Right ventricle myocardium superior (tissue), 1 donor: ENCODE measurements around the gene MINDY1. TPM values are rescaled to one million over a fixed set of nuclear protein-coding genes. Genes with fewer than 3 reads are reported as not detected.
A peak's percentile ranks its signal among the peaks of the same experiment; 100 is the strongest.

ENCODE experiments used
- ATAC-seq: fragments of 200-7000 bp; cut with Tn5 transposase; one replicate; pipeline ENCODE4 v1.9.1; 2020; ENCODE audit warnings: mild to moderate bottlenecking; ENCODE audit not compliant: poor library complexity
- DNase-seq: peaks from one replicate; pipeline ENCODE4 v3.0.0-alpha.2; 2020
- intact Hi-C: fragments of 100-400 bp; cut with DNase I; formaldehyde crosslinking; loops from one replicate; pipeline ENCODE4 v1.11.2; 2022
- total RNA-seq: library from RNA; stranded (reverse); fragmentation: NEBNext Ultra II Directional; extraction: Animal tissue kit (Norgen Biotek cat#: 25700); gene quantifications from one replicate; pipeline ENCODE4 v1.2.1, GENCODE V29; 2021
- donor health status: DM: no; HTN: yes; CAD: no; lungs with severe emphysema.

MINDY1 gene
- total RNA-seq, 1 donor from 2014 or later: 41.6 TPM

DNA sequence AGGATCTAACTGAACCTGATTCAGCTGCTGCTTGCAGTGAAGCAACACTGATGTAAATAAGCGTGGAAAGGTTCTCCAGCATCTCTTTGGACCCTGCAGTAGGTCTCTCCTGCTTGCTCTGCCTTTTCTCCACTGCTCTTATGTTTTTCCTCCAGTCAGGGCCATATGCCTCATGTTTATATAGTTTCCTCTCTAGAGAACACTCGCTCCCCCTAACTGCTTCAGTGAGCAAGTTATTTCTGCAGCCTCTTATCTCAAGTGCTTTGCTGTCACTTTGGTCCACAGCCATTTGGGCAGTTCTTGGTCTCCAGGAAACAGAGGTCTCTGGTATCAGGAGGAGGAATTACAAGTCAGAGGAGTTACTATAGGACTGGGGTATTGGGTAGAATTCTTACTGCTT lies 6.8 kb upstream of the MINDY1 start:
- ATAC-seq (peak; percentile 82), DNase-seq (no peak)
- intact Hi-C loops: no loop called here

DNA sequence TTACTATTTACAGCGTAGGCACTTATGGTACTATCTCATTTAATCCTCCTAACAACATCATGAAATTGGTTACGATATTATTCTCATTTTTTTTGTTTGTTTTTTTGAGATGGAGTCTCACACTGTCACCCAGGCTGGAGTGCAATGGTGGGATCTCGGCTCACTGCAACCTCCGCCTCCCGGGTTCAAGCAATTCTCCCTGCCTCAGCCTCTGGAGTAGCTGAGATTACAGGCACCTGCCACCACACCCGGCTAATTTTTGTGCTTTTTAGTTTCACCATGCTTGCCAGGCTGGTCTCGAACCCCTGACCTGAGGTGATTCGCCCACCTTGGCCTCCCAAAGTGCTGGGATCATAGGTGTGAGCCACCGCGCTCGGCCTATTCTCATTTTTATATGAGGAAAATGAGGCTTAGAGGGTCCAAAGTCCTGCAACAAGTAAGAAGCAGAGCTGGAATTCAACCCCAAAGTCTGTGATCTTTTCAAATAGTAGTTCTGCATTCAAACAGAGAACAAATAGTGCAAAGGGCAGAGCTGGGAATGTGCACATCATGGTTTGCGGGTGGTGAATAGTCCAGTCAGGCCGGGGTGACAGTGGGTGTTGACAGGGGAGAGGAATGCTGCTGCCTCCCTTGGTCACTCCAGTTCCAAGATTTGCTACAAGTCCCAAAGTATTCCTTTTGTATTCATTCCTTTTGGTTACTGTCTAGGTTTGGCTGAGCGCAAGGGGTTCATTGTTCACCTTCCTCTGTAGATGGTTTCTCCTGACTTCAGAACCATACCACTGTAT lies 6.2 kb upstream of the MINDY1 start:
- ATAC-seq (peak; percentile 60), DNase-seq (no peak)
- intact Hi-C loops: no loop called here

DNA sequence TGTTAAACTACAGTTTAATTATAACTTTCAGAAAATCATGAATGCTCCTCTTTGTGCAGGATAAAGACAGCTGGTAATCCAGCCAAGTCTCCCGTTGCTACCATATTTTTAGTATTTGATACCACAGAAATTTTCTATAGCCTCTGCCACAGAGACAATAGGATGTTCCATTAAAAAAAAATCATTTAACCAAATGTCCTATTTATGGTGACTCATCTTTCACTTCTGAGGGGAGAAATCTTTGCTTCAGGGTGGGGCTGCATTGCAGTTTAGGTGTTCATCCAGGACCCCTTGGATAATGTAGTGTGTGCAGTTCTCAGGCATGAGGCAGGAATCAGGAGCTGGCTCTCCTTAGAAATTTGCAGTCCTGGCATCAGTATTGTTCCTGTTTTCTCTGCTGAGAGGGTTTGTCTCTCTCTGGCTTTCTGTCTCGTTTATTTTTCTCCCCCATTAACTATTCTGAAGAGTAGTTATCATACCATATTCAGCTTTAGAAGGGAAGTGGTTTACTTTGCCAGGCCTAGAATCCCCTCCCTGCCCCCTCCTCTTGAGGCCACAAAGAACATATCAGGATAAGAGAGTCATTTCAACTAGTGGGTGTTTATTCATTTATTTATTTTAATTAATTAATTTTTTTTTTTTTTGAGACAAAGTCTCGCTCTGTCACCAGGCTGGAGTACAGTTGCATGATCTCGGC lies 4.6 kb upstream of the MINDY1 start:
- DNase-seq (no peak), ATAC-seq (no peak)
- intact Hi-C loops: no loop called here

DNA sequence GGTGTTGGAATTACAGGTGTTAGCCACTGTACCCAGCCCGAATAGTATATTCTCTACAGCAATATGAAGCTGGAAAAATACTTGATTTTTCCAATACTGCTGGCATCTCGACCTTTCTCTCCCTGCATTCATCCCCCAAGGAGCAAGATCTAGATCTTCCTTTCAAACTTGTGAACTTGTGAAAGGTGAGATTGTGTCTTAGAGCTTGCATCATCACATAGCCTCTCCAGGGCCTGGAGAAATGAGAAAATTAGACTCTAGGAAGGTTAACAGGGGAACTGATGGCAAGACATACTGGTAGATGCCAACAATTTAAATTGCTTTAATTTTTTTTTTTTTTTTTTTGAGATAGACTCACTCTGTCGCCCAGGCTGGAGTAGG lies 3.6 kb upstream of the MINDY1 start:
- ATAC-seq (no peak), DNase-seq (no peak)
- intact Hi-C loops: no loop called here

DNA sequence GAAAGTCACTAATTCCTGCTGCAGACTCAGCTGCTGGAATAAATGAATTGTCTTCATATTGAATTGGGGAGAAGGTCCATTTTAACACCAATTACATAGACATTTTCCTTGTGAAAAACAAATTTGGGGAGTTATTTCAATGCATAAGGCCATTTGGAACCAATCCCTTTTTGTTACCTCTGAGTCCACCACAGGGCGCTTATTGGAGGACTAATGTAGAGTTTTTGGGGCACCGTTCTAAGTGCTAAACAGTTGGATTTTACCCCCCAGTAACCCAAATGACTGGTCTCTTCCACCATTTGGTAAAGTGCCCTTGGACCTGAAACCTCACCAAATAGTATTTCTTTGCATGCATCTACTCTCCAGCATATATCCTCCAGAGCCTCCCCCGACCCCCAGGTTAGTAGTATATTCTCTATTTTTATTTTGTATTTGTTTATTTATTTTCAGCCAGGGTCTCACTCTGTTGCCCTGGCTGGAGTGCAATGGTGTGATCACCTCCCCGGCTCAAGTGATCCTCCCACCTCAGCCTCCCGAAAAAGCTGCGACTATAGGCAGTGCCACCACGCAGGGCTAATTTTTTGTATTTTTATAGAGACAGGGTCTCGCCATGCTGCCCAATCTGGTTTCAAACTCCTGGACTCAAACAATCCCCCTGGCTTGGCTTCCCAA lies 3.1 kb upstream of the MINDY1 start:
- DNase-seq (no peak), ATAC-seq (no peak)
- intact Hi-C loops: no loop called here

DNA sequence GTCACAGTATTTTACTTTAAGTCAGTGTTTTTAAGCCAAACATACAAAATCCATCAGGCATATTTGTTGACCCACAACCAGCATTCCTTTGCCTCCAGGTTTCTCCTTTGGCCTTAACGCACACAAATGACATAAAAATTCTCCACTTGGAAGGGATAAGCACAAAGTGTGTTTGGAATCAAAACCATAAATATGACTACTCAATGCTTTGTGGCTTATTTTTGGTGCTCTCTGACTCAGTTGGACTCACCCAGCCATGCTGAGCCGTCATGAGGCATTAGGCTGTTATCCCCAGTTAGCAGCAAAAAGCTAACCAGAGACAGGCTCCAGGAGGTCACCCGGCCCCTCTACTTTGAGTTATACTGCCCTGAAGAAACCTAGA lies 2.5 kb upstream of the MINDY1 start:
- ATAC-seq: no peak
- intact Hi-C loops: no loop called here
- DNase-seq: no peak

DNA sequence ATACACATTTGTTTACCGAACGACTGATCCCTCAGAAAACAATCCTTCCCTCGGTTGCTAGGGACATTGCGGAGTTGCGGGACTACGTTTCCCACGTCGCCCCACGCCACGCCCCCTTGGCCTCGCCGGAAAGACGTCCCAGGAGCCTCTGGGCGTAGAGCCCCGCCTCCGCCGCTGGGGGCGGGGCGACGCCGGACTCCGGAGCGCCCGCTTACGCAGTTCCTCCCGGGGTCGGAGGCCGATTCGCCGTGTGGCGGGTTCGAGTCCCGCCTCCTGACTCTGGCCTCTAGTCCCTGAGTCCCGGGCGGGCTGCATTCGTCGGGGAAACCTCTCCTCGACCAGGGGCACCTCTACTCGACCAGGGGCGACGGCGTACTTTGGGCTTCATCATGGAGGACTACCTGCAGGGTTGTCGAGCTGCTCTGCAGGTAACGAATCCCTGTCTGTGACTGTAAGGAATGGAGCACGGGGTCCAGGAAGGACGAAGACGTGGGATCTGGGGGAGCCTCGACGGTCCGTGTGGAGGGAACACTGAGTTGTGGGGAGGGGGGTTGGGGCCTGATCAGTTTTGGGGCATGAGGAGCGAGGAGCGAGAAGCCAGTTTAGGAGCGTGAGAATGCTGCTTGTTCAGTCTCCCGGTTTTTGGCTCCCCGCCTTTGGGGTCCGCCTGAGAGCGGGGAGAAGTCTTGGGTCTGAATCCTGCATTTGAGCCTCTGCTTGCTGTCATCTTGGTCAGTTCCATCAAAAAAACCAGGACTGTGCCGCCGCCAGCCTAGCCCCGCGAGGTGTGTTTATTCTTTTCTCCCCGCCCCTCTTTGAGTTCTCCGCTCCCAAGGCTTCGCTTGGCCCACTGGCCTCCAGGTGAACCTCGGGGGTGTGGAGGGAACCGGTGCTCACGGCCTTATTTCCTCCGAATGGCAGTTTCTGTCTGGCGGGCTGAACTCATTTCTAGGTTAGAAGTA lies 1.8 kb upstream of the MINDY1 start, which contains the start of gene PRUNE1:
Gene PRUNE1, plus strand, starts transcription at position 206 of the 962 bp plus-strand sequence. Its CDS starts 184 bp downstream, at position 390.
- ATAC-seq: peak; percentile 92
- intact Hi-C loops: no loop called here
- DNase-seq: peak; percentile 98

DNA sequence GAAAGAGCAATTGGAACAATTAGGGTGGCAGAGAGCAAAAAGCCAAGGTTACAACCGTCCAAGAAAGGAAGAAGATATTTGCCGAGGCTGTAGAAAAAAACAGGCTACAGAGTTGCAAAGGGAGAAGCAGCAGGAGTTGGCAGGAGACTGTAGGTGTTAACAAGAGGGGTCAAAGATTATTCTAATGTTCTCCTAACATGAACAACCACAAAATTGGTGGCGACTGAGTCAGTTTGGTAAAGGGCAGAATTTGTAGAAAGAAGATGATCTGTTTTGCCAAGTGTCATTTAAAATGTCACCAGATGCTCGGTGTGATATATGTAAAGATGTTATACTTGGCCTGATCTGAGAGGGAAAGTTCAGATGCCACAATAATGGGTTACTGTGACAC lies 1.1 kb upstream of the MINDY1 start:
- DNase-seq: no peak
- ATAC-seq: no peak
- intact Hi-C loops: no loop called here

DNA sequence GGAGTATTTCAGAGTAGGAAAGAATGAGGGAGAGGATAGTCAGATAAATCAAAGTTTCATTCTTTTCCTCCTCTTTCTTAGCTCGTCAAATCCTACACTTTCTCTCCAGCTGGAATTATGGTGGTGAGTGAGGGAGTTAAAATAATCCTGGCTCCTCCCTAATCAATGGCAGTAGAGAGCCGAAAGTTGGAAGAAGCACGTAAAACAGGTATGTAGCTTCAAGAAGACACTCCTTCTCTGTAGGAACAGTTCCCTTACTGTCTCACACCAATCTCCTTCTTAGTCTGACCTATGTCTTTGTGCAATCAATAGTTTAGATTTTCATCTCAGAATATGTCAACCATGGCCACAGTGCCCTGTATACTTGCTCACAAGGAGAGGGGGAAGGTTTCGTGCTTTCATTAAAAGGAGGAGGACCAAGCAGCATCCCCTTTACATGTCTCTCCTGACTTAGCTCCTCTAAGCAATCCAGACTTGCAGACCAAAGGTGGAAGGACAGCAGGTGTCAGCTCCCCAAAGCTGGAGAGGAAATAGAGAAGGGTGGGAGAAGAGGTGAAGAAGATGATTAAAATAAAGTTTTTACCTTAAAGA lies 878 bp downstream of the MINDY1 start:
- no peak for ATAC-seq
- intact Hi-C loops: no loop called here

DNA sequence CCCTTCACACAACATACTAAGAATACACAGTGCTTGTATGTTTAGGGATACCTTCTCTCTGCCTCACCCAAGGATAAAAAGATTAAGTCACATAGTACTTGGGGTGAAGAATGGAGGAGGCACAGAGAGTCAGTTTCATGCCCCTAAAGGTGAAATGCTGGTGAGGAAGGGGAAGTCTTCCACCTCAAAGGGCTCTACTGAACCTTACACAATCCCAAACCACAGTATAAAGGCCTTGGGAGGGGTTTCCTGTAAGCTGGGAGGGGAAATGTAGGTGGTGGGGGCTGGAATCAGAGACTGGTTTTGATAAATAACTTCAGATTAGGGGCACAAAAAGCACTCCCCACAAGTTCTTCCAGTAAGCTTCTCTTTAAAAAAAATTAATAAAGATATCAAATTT lies 3.5 kb downstream of the MINDY1 start:
- ATAC-seq (no peak), DNase-seq (no peak)
- intact Hi-C loops: no loop called here

More for the DNA sequence above, 878 bp downstream of the MINDY1 start:
- no peak for DNase-seq

DNA sequence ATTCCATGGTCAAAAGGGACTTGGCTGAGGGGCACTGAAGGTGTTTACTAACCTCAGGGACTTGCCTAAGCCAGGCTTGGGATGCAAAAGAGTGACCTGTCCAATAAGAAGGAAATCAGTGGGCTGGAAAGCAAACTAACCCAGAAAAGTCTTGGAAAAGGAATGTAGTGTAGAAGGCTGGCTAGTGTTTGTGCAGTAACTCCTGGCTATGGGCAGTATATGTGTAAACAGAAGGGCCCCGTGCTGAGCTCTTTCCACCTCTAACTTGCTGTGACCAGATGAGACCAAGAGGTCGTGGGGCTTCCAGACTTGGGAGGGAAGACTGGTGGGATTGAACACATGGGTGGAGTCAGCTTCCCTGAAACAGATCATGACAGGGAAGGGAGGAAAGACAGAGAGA lies 4.1 kb downstream of the MINDY1 start:
- intact Hi-C loops: no loop called here
- no peak for ATAC-seq

DNA sequence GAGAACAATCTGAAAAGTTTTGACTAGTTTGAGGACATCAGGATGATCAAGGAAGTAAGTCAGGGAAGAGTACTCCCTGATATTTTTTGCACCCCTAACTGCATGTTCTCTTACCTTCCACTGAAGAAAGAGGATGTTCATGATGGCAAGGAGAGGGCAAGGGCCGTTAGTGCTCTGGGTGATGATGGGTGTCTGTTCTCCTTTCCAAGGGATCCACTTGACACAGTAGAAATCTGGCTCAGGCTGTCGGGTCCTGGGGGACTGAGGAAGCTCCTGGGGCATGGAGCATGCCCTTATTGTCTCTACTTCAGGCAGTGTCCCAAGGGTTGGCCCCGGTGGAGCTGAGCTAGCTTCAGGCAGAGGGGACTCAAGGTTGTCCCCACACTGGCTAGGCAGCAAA lies 4.7 kb downstream of the MINDY1 start:
- ATAC-seq (no peak), DNase-seq (no peak)
- intact Hi-C loops: no loop called here

More for the DNA sequence above, 4.1 kb downstream of the MINDY1 start:
- no peak for DNase-seq

DNA sequence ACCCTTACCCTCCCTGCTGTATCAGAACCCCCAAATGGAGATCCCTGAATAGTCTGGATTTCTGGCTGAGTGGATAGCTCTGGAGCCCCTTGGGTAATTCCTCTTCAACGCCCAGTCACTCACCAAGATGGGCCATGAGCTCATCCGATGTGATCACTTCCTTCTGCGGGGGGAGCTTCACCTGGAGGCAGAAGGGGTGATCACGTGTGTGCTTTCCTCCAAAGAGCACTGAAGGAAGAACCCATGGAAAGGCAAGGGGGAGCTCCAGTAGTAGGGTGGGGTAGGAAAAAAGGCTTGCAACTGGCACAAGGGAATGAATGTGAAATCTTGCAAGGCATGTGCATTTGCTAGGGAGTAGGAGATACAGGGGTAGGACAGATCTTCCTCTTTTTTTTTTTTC lies 5.1 kb downstream of the MINDY1 start:
- intact Hi-C loops: no loop called here
- no peak for DNase-seq
- ATAC-seq: no peak

DNA sequence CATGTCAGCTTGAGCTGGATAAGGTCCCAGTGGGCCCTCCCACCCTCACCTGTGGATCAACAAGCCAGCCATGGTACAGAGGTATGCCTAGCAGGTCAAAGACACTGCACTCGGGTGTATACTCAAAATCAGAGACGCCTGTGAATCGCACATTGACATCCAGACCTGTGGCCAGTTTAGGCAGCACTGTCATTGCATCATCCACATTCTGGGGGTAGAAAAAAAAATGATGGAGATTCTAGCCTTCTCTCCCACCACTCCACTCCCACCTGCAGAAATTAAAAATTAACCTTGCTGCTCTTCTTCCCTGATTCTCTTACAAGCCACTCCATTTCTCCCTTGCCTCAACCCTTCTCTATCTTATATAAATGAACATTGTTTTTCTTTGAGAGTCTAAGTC lies 6.3 kb downstream of the MINDY1 start:
- intact Hi-C loops: no loop called here
- DNase-seq (no peak), ATAC-seq (no peak)

DNA sequence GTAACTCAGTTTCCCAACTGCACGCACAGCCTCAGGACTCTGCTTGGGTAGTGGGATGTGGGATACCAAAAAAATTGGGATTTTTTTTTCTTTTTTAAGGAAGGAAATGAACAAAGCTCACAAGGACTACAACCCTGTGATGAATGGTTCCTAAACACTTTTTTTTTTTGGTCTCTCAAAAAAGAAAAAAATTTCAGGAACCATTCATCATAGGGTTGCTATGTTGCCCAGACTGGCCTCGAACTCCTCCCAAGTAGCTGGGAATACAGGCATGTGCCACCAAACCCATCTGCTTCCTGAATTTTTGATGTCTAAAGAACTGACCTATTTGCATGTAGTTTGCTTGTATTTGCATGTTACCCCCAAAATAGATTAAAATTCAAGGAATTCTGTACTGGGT lies 6.8 kb downstream of the MINDY1 start:
- intact Hi-C loops: no loop called here
- DNase-seq (no peak), ATAC-seq (no peak)

DNA sequence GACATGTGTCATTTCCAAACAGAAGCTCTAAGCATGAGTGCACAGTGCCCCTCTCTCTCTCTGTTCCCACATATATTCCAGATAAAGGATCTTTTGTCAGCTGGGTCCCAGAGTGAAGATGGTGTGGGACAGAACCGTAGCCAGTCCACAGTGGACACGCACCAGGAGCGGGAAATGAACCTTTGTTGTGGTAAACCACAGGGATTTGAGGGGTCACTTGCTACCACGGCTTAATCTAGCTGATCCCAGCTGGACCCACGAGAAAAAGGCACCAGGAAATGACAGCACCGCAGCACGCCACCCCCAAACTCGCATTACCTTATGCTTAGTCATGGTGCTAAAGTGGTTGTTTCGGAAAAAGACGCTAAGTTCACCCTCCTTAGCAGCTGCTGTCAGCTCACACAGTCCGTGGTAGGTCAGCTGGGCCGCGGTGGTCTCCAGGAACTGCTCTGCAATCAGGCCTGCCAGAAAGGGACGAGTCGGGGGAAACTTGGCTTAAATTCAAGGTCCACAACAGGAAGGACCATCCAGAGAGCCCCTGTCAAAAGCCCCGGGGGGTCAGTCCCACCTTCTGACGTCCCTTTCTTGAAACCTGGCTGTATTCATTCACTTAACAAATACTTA lies 7.5 kb downstream of the MINDY1 start:
- intact Hi-C loops: no loop called here
- DNase-seq (no peak), ATAC-seq (no peak)

DNA sequence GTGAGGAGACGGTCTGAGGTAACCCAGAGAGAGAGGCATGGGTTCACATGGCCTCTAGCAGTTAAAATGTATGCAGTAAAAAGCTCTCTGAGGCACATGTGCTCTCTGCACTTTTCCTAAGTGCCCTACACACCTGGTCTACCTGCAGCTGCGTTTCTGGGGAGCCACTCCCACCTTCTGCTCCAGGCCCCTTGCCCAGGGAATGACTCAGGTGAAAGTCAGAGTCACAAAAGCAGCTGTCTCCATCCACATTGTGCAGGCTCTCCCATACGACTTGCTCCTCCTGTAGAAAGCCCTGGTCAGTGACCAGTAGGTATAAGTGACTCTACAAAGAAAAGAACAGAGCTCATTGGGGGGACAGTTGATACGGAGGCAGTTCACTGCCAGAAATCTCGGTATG lies 8.8 kb downstream of the MINDY1 start:
- DNase-seq (no peak), ATAC-seq (no peak)
- intact Hi-C loops: no loop called here
